Smooth muscle cell of the brain vasculature (primary cell): ENCODE results near the gene PKP1.

Source experiments
- DNase-seq: peaks from one replicate; pipeline ENCODE4 v3.0.0-alpha.2; 2012; ENCODE audit warnings: low read depth, low spot score

The PKP1 gene

GRCh38 chr1:201350884-201351283 lies 67.6 kb downstream of the PKP1 start:
- DNase-seq = no peak

- no peak for DNase-seq
These were observed 68.3 kb downstream of the PKP1 start for GRCh38 chr1:201351617-201352016.

GRCh38 chr1:201353186-201353940 lies 70.1 kb downstream of the PKP1 start:
- DNase-seq = no peak

DNA sequence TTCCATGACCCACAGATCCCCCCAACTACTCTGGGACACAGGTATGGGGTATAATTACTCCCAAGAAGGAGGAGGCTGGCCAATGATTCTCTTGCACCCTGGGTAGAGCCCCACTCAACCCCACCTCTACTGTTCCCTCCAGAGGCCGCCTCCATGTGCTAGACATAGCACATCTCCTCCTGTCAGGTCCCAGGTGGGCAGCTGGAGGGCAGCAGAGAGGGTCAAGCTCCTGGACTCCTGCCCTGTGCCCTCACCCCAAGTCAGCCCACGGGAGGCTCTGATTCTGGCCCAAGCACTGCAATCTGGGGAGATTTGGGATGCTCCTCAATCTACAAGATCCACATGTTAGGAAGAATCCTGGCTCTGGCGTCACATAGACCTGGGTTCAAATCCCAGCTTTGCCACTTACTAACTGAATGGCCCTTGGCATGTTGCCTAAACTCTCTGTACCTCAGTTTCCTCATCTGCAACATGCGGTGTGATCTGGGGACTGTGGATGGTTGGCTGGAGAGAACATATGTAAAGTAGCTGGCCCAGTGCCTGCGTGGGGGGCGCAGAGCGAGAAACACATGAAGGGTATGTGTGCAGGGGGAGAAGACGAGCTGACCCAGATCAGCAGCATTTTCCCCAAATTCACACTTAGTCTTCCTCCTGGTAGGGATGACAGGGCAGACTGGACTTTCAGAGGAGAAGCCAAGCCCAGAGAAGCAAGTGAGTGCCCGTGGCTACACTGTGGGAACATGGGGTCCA lies 71.0 kb downstream of the PKP1 start:
- DNase-seq = no peak

GRCh38 chr1:201354901-201355295 lies 71.6 kb downstream of the PKP1 start:
- DNase-seq = no peak

GRCh38 chr1:201355471-201355870 lies 72.2 kb downstream of the PKP1 start:
- DNase-seq = no peak

DNA sequence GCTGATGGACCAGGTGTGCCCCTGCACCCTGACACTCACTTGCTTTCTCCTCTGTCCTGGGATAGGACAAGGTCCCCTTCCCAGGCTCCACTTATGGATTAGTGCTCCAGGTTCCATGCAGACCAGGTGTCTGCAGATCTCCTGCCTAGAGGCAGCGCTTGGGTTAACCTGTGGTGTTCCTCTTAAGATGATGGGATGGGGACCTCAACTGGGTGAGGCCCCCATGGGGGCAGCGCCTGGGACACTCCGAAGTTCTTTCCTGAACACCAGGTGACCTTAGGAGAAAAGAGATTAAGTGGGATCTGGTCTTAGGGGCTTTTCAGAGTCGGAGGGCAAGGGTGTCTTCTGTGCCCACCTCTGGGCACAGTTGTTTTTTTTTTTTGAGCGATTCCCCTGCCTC lies 72.9 kb downstream of the PKP1 start:
- DNase-seq = no peak

DNA sequence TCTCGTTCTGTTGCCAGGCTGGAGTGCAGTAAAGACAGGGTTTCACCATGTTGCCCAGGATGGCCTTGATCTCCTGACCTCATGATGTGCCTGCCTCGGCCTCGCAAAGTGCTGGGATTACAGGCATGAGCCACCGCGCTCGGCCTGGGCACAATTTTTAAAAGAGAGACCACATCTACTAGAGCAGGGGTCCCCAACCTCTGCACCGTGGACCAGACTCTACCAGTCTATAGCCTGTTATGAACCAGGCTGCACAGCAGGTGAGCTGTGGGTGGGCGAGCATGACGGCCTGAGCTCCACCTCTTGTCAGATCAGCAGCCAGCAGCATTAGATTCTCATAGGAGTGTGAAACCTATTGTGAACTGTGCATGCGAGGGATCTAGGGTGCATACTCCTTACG lies 73.4 kb downstream of the PKP1 start:
- DNase-seq = no peak

DNA sequence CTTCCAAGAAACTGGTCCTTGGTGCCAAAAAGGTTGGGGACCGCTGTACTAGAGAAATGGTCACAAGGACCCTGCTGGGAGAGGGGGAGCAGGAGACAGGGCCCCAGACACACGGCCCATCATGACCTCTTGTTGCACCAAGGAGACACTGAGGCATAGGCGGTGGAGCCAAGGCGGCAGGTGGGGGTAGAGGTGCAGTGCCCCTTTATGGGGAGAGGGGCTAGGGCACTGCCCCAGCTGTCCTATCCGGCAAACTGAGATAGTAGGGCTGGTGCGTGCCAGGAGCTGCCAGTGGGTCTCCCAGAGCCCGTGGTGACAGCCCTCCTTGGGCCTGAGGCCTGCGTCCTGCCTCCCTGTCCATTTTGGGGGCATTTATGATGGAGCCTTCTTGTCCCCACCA lies 73.9 kb downstream of the PKP1 start:
- no peak for DNase-seq

DNA sequence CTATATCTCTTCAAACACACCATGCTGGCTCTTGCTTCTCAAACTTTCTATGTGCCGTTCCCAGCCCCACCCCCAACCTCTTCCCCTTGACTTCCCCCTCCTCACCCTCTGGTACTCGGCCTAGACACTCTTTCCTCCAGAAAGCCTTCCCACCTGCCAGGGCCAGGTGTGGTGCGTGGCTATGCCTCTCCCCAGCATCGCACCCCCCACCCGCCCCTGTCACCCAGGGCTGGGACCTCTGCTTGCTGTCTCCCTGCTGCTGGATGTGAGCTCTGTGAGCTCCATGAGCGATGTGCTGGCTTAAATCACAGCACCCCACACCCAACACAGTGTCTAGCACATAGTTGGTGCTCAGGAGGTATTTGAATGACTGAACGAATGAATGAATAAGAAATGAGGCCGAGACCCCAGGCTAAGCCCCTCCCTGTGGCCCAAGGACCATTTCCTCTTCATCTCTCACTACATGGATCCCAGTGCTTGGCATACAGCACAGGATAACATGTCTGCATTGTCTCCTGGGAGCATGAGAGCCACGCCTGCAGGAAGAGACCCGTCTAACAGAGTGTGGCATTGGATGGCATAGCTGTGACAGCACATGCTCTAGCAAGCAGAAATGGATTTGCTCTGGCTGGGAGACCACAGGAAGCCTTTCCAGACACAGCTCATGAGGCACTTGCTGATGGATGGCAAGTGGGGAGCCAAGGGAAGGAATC lies 74.5 kb downstream of the PKP1 start:
- no peak for DNase-seq

DNA sequence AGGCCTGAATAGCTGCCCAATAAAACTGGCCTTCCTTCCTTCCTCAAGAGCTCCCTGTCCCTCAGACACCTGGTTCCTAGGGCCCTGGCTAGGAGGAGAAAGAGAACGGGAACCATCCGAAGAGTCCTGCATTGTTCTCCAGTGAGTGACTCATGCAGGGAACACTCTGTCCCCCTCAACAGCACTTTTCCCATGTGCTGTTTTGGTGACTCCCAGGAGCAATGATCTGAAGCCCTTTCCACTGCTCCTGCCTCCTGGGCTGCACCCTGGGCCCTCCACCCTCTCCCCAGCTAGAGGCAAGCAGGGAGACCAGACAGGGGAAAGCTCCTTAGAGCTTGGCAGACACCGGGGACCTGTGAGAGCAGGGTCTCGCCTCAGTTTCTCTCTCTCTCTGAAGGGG lies 75.3 kb downstream of the PKP1 start:
- DNase-seq = no peak

DNA sequence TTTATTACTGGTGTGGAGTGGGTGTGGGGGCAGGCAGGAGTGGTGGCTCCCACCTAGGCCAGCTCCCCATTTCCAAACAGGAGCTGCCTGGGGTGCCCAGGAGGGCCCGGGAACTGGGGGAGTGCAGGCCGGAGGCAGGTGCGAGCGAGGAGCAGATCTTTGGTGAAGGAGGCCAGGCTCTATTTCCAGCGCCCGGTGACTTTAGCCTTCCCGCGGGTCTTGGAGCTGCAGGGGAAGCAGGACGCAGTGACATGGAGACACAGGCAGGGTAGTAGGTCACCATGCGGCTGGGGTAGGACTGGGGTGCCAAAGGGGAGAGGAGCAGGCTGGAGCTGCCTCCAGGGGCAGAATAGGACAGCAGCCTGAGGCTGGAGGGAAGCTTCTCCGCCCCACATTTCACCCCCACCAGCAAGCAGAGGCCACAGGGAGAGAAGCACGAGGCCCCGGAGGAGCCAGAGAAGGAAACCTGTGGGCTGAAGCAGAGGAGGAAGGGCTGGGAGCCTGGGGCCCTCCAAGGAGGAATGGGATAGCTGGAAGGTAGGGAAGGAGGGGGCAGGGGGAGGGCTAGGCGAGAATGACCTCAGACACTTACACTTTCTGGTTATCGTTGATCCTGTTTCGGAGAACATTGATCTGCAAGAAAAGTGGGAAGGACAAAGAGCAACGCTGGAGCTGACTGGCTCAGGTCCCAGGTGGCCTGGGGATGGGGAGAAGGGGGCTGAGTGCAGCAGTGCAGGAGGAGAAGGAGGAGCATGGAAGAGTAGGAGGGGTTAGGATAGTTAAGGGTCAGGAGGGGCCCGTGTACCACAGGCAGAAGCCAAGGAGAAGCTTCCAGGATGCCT lies 75.9 kb downstream of the PKP1 start:
- no peak for DNase-seq

- DNase-seq = no peak
These were observed 76.5 kb downstream of the PKP1 start for GRCh38 chr1:201359873-201360210.

- DNase-seq = no peak
These were observed 77.2 kb downstream of the PKP1 start for GRCh38 chr1:201360486-201360885.

DNA sequence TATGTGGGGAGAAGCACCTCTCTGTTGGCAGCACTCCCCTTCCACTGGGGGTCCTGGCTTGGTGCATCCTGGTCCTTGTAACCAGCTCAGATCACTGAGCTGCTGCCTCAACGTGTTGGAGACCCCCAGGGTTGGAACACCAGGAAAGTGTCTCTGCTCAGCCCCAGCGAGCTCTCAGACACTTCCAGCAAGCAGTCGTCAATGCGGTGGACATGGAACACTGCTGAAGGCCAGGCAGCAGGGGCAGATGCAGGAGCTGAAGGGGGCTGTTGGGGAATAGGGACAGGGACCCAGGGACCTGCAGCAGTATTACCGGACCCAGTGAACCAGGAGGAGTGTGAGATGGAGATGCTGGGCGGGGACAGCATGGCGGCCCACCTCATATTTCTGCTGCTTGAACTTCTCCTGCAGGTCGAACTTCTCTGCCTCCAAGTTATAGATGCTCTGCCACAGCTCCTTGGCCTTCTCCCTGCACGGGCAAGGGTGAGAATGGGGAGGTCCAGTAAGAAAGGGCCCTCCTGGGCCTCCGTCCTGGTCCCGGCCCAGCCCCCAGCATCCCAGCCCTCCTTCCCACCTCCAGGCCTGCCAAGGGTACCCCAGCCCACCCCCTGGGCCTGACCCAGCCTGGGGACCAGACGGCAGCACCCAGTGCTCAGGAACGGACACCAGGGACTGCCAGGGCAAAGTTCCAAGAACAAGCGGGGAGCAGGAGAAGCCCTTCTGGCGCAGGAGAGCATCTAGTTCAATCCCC lies 77.8 kb downstream of the PKP1 start:
- DNase-seq = no peak

GRCh38 chr1:201361652-201362504 lies 78.6 kb downstream of the PKP1 start:
- DNase-seq = no peak

- DNase-seq = no peak
These were observed 79.6 kb downstream of the PKP1 start for GRCh38 chr1:201362906-201363305.

- no peak for DNase-seq
These were observed 80.2 kb downstream of the PKP1 start for GRCh38 chr1:201363467-201363866.

DNA sequence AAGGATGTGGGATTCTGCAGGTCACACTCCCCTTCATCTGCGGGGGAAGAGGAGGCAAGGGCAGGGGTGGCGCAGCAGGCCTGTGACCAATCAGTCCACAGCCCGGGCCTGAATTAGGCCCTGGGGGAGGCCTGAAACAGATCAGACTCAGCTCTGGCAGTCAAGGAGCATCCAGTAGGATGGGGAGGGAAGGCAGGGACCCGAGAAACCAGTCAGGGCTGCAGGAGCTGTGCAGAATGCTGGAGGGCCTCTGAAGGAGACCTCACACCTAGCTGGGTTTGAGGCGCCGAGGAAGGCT lies 81.5 kb downstream of the PKP1 start:
- DNase-seq = no peak

- DNase-seq = no peak
These were observed 81.9 kb downstream of the PKP1 start for GRCh38 chr1:201365251-201365650.
